ENCODE data around the gene ALOX5AP.

DNA sequence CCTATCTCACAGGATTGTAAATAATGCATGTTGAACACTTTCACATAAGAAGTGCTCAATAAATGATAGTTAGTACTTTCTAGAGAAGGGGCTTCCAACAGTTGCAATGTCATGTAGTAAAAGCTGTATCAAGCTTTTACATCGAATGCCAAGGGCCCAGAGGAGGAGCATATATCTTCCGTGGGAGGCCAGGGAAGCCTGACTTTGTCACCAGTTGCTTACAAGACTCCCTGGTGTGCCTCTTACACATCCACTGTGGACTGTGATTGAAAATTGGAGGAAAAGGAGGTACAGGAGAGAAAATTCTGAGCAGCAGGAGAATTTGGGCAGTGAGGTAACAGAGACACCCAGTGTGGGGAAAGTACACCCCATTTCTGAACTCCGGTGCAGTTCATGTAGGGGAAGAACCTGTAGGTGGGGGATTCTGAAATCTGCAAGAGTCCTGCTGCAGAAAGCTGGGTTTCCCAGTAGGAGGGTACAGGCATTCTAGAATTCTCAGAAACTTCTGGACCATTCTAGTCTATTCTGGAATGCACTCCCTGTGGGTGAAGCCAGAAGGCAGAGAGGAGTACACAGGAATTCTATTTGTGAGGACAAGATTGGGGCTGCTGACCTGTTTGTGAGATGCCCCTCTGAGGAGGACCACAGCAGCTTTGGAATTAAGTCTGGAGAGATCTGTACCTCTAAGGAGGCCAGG is 54.0 kb downstream of the ALOX5AP start:
- no peak for TF ChIP-seq CTCF (conservative IDR thresholded peaks at IDR 0.05)
- TF ChIP-seq EZH2 (IDR thresholded peaks at IDR 0.05; ENCODE audit: low read depth), result no peak
